ENCODE measurements around the gene NCK2.
"Not testable (repeated sequence)": the region's sequence is repeated elsewhere in the genome, so short reads cannot be mapped to it uniquely, and the experiment has no call there.

Gene NCK2

GRCh38 chr2:105756865-105757264, 12.2 kb downstream of the NCK2 start:
- DNase-seq: not testable (repeated sequence)

- DNase-seq: no peak
Measured at GRCh38 chr2:105757433-105757832, 12.7 kb downstream of the NCK2 start.

GRCh38 chr2:105760191-105760590, 15.5 kb downstream of the NCK2 start:
- DNase-seq: no peak

DNA sequence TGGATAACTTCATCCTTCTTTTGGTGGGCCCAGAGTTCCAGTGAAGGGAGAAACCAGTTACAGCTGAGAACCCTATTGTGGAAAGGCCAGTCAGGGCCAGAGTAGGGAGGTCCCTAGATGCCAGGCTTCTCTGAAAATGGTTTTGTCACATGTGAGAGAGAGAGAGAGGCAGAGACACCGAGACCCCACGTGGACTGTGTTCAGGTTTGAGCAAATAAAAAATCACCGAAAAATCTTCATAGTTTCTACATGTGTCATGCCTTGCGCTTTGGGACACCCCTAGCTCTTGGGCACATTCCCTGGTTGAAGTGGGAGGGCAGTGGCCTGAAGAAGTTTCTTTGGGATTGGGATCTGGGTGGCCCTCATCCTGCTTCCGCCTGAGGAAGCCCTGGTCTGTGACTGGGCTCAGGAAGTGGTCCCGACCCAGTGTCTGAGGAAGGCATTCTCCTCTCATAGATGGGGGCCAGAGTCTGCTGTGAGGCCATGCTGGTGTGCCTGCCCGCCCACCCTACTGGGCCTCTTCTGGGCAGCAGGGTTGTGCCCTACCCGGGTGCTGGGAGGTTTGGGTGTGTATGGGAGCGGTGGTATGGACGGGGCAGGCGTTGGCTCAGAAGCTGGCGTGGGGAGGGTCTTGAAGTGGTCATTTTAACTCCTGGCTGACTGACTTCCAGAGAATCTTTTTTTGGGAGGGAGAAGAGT, 16.1 kb downstream of the NCK2 start:
- no peak for DNase-seq

- DNase-seq: no peak
Measured at GRCh38 chr2:105761931-105762515, 17.3 kb downstream of the NCK2 start.

- no peak for DNase-seq
Measured at GRCh38 chr2:105763076-105763475, 18.4 kb downstream of the NCK2 start.

DNA sequence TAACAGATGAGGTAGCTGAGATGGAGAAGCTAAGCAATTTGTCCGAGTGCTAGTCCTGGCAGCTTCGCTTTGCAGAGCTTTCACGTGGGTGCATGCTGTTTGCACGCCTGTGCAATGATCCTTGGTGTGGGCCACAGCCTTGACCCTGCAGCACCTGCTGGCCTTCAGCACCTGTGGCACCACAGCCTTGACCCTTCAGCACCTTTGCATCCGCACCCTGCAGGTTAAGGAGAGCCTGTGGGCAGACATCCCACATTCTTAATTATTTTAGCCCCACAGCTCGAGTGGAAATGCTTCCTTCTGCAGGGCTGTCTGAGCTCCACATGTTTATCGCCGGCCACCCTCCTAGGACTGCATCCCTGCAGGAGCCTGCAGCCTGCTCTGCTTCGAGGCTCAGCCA, 19.3 kb downstream of the NCK2 start:
- DNase-seq: no peak

- no peak for DNase-seq
Measured at GRCh38 chr2:105765415-105766299, 20.9 kb downstream of the NCK2 start.

DNA sequence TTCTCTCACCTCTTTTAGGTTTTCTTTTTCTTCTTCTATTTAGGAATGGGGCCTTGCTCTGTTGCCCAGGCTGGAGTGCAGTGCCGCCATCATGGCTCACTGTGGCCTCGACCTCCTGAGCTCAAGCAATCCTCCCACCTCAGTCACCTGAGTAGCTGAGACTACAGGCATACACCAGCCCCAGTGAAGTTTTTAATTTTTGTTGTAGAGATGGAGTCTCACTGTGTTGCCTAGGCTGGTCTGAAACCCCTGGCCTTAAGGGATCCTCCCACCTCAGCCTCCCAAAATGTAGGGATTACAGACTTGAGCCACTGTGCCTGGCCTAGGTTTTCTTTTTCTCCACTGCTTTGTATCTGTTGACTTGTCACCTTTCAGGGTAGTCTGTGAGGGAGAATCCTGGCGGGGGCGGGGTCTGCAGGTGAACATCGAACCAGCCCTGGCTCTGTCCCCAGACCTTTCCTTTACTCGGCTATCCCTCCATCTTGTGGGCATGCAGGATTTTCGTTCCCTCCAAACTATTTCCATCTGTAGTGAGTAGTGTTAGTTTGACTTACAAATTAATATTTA, 21.7 kb downstream of the NCK2 start:
- DNase-seq: no peak

DNA sequence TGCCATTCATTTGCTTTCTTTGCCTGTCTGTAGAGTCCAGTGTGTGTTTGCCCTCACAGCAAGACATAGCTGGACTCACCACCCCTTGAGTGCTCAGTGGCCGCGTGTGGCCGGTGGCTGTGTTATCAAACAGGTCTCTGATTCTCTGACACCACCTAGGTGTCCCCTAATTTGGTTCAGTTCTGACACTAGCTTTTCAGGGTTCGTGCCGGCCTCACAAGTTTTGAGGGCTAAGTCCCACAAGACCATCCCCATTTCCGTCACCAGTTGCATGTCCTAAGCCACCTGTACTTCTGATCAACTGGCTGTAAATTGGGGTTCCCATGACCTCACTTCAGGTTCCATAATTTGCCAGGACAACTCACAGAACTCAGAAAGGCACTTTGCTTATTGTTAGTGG, 23.5 kb downstream of the NCK2 start:
- DNase-seq: no peak

GRCh38 chr2:105768961-105769452, 24.3 kb downstream of the NCK2 start:
- no peak for DNase-seq

- no peak for DNase-seq
Measured at GRCh38 chr2:105769504-105769903, 24.8 kb downstream of the NCK2 start.

GRCh38 chr2:105770149-105770548, 25.4 kb downstream of the NCK2 start:
- DNase-seq: no peak

DNA sequence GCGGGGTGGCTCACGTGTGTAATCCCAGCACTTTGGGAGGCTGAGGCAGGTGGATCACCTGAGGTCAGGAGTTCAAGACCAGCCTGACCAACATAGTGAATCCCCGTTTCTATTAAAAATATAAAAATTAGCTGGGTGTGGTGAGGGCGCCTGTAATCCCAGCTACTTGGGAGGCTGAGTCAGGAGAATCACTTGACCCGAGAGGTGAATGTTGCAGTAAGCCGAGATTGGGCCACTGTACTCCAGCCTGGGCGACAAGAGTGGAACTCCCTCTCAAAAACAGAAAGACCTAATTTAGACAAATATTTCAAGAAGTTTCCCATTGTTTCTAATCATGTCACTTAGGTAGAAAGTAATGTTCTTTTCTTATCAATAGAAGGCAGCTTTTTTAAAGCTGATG, 26.6 kb downstream of the NCK2 start:
- not testable (repeated sequence) for DNase-seq

DNA sequence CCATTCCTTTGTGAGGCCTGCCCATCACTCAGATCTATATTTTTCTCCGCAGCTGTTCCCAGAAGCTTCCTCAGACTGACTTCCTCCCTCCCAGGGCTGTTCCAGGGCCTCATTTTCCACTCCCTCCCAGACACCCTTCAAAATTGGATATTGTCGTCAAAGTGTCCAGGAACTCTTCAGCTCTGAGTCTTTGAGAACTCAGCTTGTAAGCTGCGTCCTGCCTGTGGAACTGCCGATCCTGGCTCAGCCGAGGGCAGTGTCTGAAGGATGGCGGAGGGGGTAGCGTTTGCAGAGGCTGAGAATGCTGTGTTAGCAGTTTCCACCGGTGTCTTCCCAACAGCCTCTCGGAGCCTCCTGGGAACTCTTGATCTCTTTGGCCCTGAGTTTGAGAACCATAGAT, 27.1 kb downstream of the NCK2 start:
- DNase-seq: no peak

DNA sequence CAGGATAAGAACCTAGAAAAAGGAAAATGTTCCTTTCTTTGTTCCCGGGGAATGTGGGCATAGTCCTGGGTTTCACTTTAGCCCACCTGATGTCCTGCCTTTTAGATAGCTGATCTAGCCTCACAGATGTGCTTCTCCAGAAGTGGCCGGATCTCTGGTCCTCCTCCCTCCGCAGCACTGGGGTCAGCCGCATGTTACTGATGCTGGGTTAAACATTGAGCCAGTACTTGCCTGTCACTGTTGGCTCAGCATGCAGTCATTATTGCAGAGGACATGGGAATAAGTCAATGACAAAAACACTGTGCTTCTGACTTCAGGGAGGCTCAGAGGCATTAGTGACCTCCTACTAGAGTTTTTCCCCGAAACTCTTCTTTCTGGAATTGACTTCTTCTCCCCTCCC, 27.6 kb downstream of the NCK2 start:
- no peak for DNase-seq

GRCh38 chr2:105773568-105773967, 28.9 kb downstream of the NCK2 start:
- no peak for DNase-seq

DNA sequence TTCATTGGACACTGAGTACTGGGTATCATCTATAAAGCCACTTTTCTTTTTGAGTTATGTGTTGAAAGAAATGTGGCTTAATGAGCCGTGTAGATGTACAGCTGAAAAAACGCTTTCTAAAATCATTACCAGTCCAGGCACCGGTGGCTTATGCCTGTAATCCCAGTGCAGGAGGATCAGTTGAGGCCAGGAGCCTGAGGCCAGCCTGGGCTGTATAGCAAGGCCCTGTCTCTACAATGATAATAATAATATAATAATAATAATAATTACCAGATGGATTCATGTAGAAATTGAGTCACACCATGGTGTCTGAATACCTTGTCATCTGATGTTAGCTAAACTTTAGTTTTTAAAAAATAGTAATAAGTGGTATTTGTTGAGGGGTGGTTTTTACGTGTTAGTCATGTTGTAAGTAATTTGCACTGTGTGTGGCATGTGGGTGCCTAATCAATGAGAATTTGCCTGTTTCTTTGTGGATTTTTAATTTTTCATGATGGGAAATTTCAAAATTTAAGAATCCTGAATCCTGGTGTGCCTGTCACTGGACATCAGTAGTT, 30.1 kb downstream of the NCK2 start:
- DNase-seq: no peak

- DNase-seq: peak; percentile 60
Measured at GRCh38 chr2:105775809-105776559, 31.3 kb downstream of the NCK2 start.

GRCh38 chr2:105776560-105776928, 31.8 kb downstream of the NCK2 start:
- no peak for DNase-seq

- DNase-seq: no peak
Measured at GRCh38 chr2:105777031-105777482, 32.3 kb downstream of the NCK2 start.

DNA sequence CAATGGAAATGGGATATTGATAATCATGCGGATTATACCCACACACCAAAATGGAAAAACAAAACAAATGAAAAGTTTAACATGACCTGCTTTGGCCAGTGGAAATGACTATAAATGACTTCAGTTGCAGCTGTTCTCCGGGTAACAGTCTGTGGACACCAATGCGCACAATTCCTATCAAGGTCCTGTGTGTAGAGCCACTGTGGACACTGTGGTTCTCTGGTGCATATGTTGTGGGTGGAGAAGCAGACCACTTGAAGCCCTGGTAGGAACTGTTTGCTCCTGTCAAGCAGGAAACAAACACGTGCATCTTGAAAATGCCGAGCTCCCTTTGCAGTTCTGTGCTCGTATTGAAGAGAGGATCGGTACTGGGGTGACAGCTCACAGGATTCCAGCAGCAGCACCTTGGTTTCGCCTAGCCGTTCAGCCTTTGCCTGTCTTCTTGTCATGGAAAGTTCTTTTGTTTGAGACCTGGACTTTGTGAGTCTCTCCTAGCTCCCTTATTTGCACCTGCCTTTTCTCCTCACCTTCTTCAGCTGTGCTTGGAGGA, 32.9 kb downstream of the NCK2 start:
- no peak for DNase-seq
